ENCODE measurements around the gene LCN9. TPM values are rescaled to one million over a fixed set of nuclear protein-coding genes. Genes with fewer than 3 reads are reported as not detected.

LCN9 gene
- total RNA-seq, 1 donor from 2014 or later = 1.1 TPM

DNA sequence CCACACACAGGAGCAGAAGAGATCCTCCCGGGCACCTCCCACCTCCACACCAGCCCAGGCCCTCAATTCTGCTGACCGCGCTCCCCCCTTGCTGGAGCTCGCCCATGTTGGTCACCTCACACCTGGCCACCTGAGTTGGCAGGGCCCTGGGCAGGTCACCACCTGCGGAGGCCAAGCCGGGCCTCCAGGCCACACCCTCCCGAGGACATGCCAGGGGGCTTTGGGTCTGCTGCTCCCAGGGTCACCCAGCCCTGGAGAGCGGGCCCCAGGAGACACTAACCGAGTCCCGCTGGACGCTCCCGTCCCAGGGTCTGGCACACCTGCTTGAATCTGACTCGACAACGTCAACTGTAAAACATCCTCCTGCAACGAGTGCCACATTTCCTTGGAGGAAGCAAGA lies 34.1 kb downstream of the LCN9 start:
- Mint-ChIP-seq H3K27me3 (peaks cover 8% of the 10 kb centered on the region), H3K4me3 (no peak overlapping the region)
- TF ChIP-seq, protein P1, sequence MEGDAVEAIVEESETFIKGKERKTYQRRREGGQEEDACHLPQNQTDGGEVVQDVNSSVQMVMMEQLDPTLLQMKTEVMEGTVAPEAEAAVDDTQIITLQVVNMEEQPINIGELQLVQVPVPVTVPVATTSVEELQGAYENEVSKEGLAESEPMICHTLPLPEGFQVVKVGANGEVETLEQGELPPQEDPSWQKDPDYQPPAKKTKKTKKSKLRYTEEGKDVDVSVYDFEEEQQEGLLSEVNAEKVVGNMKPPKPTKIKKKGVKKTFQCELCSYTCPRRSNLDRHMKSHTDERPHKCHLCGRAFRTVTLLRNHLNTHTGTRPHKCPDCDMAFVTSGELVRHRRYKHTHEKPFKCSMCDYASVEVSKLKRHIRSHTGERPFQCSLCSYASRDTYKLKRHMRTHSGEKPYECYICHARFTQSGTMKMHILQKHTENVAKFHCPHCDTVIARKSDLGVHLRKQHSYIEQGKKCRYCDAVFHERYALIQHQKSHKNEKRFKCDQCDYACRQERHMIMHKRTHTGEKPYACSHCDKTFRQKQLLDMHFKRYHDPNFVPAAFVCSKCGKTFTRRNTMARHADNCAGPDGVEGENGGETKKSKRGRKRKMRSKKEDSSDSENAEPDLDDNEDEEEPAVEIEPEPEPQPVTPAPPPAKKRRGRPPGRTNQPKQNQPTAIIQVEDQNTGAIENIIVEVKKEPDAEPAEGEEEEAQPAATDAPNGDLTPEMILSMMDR (conservative IDR thresholded peaks at IDR 0.05) = no peak

DNA sequence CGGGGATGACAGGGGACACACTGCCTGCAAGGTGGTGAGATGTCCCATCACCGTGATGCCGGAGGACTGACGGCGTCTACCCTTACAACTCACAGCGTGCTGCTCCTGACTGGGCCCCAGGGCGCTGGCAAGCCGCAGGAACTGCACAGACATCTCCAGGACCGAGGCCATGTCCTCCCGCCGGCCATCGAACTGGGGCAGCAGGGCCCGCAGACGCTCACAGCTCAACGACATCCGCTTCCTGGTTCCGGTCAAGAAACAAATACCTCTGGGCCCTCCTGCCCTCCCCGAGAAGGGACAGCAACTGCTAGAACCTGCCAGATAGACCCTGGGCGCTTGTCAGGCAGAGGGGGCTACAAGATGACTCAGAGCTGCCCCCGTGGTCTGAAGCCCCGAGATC lies 35.1 kb downstream of the LCN9 start:
- Mint-ChIP-seq H3K27me3 (peaks cover 12% of the 10 kb centered on the region), H3K36me3 (no peaks in the 10 kb centered on the region), H3K4me1 (ENCODE audit: unreplicated experiment) (no peaks in the 10 kb centered on the region), H3K9me3 (no peaks in the 10 kb centered on the region), H3K4me3 (no peak overlapping the region), H3K27ac (no peak overlapping the region)
- TF ChIP-seq, protein P1 (conservative IDR thresholded peaks at IDR 0.05) = no peak
- DNase-seq (ENCODE audit: extremely low spot score, unreplicated experiment) = no peak

More for the DNA sequence above, 34.1 kb downstream of the LCN9 start:
- Mint-ChIP-seq H3K4me1 (ENCODE audit: unreplicated experiment) (no peaks in the 10 kb centered on the region), H3K36me3 (no peaks in the 10 kb centered on the region), H3K27ac (no peak overlapping the region), H3K9me3 (no peaks in the 10 kb centered on the region)
- no peak for DNase-seq (ENCODE audit: extremely low spot score, unreplicated experiment)

DNA sequence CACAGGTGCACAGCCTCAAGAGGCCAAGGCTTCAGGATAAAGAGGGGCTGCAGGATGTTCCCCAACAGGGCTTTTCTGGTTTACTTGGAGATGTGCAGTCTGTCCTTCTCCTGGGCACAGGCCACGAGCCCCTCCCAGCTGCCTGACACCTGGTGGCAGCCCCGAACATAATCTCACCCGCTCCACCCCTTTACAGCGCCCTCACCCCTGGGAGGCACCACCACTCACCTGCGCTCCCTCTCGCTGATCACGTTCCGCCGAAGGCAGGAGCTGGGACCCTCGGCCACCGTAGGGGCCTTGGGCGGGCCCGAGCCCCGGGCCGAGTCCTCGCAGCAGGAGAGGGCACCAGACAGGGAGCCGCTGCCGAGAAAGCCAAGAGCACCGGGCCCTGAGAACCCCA lies 35.7 kb downstream of the LCN9 start:
- DNase-seq (ENCODE audit: extremely low spot score, unreplicated experiment) = no peak
- H3K27ac Mint-ChIP-seq = no peak overlapping the region
- no peaks in the 10 kb centered on the region for H3K4me1 Mint-ChIP-seq (ENCODE audit: unreplicated experiment)
- H3K27me3 Mint-ChIP-seq = peaks cover 13% of the 10 kb centered on the region
- no peaks in the 10 kb centered on the region for H3K36me3 Mint-ChIP-seq
- no peak overlapping the region for H3K4me3 Mint-ChIP-seq
- TF ChIP-seq, protein P1 (conservative IDR thresholded peaks at IDR 0.05) = no peak
- no peaks in the 10 kb centered on the region for H3K9me3 Mint-ChIP-seq

DNA sequence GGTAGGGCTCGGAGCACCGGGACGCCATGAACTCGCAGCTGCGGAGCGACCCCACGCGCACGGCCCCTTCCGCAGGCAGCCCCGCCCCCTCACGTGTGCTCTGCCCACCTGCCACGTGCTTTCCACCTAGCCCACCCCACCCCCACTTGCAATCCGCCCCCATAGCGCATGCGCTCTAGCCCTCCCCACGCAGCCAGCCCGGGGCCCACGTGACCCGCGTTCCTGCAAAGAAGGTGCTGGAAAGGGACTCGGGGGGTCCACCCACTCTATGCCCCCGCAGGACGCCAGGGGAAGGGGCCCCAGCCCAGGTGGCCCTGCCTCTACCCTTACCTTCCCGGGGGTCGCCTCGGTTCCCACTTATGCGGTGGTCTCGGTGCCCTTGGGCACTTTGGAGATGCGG lies 36.3 kb downstream of the LCN9 start, which contains the start of gene SOHLH1:
Gene SOHLH1 (minus strand): TSS at position 42 of the 400 bp plus-strand sequence. CDS start 14 bp downstream, at position 28.
- DNase-seq (ENCODE audit: extremely low spot score, unreplicated experiment) = no peak

DNA sequence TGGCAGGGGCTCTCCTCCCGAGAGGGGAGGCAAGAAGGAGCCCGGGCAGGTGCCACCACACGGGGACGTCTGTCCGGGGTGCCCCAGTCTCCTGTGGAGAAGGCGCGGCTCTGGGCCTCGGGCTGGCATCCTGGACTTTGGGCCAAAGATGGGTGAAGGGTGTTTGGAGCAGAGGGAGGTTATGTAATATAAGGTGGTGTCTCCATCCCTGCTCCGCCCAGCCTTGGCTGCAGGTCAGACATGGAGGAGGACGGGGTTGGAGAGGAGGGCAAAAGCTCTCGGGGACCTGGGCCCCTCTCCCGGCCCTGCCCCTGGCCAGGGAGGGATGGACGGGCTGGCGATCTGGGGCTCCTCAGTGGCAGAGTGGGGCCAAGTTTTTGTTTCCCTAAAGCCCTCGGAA lies 37.4 kb downstream of the LCN9 start:
- no peak for DNase-seq (ENCODE audit: extremely low spot score, unreplicated experiment)
- Mint-ChIP-seq H3K36me3 (no peaks in the 10 kb centered on the region), H3K27me3 (peaks cover 16% of the 10 kb centered on the region), H3K27ac (no peak overlapping the region), H3K4me1 (ENCODE audit: unreplicated experiment) (no peaks in the 10 kb centered on the region), H3K4me3 (no peak overlapping the region), H3K9me3 (no peaks in the 10 kb centered on the region)
- TF ChIP-seq, protein P1 (conservative IDR thresholded peaks at IDR 0.05) = no peak

More for the DNA sequence above, 36.3 kb downstream of the LCN9 start, which contains the start of gene SOHLH1:
- H3K4me1 Mint-ChIP-seq (ENCODE audit: unreplicated experiment) = no peaks in the 10 kb centered on the region
- no peak within 1 kb of the TSS for H3K27ac Mint-ChIP-seq
- H3K27me3 Mint-ChIP-seq = peaks cover 10% of the 10 kb centered on the region
- no peak within 1 kb of the TSS for H3K4me3 Mint-ChIP-seq
- H3K9me3 Mint-ChIP-seq = no peaks in the 10 kb centered on the region
- TF ChIP-seq, protein P1 (conservative IDR thresholded peaks at IDR 0.05) = no peak
- no peaks in the 10 kb centered on the region for H3K36me3 Mint-ChIP-seq

All from type B pancreatic cell (in vitro differentiated cells).